Measurements from ENCODE around the gene UNC119. TPM values are rescaled to one million over a fixed set of nuclear protein-coding genes. Genes with fewer than 3 reads are reported as not detected.

UNC119 gene
- total and polyA plus RNA-seq, 8 donors: 13.6 to 30.9 (median 17.2) TPM

DNA sequence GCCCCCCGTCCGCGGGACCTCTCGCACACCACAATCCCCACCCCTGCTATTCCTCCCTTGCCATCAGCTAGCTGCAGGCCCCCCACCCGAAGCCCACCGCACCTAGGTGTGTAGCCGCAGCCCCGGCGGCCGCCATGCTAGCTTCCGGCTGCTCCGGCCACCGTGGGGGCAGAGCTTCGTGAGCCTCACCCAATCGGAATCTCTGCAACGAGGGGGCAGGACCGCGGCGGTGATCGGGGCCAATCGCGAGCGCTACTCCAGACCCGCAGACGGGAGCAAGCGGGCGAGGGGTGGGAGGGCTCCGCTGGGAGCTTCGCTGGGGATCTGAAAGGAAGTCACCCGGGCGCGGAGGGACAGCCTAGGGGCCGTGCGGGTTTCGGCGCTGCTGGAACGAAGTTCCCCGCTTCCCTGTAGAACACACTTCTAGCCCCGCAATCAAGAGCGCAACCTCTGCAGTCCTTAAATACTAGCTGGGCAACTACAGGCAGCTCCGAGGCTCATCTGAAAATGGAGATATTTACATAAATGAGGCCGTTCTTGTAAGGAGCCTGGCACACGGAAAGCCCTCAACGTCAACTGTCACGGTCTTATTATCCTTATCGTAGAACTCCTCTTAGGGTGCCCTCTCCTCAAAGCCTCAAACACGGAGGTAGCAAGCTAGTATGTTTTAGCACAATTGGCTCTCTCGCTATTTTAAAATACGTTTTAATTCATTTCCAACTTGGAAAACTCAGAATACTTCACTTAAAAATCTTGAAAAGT is 19.1 kb upstream of the UNC119 start, which contains the start of gene PIGS:
TSS of gene PIGS (minus strand) at position 164 of the 762 bp plus-strand sequence. CDS start at position 136, 28 bp downstream.
- H3K36me3 ChIP-seq: peaks cover 0 to 9% (median 6%) of the 10 kb centered on the region in 4 donors
- H3K4me1 ChIP-seq: peaks cover 19 to 70% (median 36%) of the 10 kb centered on the region in 4 donors
- peak within 1 kb of the TSS; percentile 77 to 89 (median 88) for H3K27ac ChIP-seq
- 0 to 1% (median 1%) methylated on average over 28 to 49 of the region's 49 CpGs for WGBS, 5 donors
- peak in 2 of 4 donors; percentile 65 to 69 for TF ChIP-seq POLR2A (IDR thresholded peaks at IDR 0.05)
- no peak for TF ChIP-seq EP300 (IDR thresholded peaks at IDR 0.05)
- peak; percentile 63 to 91 (median 86) for TF ChIP-seq POLR2AphosphoS5 (IDR thresholded peaks at IDR 0.05)
- TF ChIP-seq, protein P1, sequence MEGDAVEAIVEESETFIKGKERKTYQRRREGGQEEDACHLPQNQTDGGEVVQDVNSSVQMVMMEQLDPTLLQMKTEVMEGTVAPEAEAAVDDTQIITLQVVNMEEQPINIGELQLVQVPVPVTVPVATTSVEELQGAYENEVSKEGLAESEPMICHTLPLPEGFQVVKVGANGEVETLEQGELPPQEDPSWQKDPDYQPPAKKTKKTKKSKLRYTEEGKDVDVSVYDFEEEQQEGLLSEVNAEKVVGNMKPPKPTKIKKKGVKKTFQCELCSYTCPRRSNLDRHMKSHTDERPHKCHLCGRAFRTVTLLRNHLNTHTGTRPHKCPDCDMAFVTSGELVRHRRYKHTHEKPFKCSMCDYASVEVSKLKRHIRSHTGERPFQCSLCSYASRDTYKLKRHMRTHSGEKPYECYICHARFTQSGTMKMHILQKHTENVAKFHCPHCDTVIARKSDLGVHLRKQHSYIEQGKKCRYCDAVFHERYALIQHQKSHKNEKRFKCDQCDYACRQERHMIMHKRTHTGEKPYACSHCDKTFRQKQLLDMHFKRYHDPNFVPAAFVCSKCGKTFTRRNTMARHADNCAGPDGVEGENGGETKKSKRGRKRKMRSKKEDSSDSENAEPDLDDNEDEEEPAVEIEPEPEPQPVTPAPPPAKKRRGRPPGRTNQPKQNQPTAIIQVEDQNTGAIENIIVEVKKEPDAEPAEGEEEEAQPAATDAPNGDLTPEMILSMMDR (IDR thresholded peaks at IDR 0.05): no peak
- intact Hi-C loops (cut with DNase I; ENCODE audit: low total_unique reads): no loop called here
- H3K4me3 ChIP-seq: peak within 1 kb of the TSS; percentile 77 to 92 (median 90)
- H3K9me3 ChIP-seq: no peaks in the 10 kb centered on the region
- no peaks in the 10 kb centered on the region for H3K27me3 ChIP-seq
- peak; percentile 97 to 98 for DNase-seq

DNA sequence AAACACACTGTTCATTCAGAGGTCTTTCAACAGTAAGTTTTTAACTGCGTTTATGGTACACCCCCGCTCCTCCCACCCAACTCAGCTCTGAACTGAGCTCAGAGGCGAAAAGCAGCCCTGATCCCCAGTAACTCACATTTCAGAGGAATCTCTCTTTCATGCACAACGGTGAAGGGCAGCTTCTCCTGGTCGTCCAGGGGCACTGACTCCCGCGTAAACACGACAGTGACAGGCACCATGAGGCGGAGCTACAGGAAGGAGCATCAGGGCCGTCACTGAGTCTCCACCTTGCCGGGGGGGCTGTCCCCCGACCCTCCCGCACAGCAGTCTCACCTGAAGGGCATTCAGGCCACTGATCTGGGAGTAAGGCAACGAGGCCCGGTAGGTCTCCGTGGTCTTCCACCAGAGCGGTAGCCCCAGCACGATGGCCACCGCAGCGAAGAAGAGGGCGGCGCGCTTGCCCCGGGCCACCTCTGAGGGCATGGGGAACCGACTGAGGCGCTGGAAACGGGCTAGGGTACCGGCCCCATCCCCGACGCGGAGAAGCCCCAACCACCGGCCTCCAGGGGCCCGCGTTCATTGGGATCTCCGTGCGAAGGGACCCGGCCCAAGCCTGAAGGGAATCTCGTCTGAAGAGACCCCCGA is 18.4 kb upstream of the UNC119 start:
- Histone ChIP-seq H3K36me3 (peaks cover 0 to 11% (median 6%) of the 10 kb centered on the region in 4 donors), H3K4me3 (peak overlapping the region; percentile 77 to 92 (median 90)), H3K27me3 (no peaks in the 10 kb centered on the region), H3K9me3 (no peaks in the 10 kb centered on the region), H3K27ac (peak overlapping the region; percentile 77 to 89 (median 88)), H3K4me1 (peaks cover 19 to 66% (median 34%) of the 10 kb centered on the region in 4 donors)
- peak in 1 of 2 donors; percentile 61 for DNase-seq
- intact Hi-C loops (cut with DNase I; ENCODE audit: low total_unique reads): no loop called here
- 0 to 1% (median 0%) methylated on average over 17 to 39 of the region's 39 CpGs for WGBS, 5 donors
- TF ChIP-seq POLR2A (IDR thresholded peaks at IDR 0.05) (no peak), POLR2AphosphoS5 (IDR thresholded peaks at IDR 0.05) (no peak), EP300 (IDR thresholded peaks at IDR 0.05) (no peak)
- TF ChIP-seq, protein P1 (IDR thresholded peaks at IDR 0.05): no peak

DNA sequence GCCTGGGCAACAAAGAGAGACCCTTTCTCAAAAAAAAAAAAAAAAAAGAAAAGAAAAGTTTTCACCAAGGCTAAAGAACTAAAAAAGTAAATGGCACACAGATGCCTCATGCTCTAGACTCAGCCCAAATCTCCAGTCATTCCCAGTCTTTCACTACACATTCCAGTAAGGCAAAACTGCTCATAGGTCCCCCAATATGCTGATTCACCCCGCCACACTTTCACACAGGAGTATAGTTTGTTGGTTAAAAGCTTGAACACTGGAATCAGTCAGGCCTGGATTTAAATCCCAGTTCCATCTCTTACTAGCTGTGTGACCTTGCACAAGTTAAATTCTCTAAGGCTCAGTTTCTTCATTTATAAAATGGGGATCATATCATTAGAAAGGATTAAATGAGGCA is 17.0 kb upstream of the UNC119 start:
- no peaks in the 10 kb centered on the region for H3K27me3 ChIP-seq
- TF ChIP-seq, protein P1 (IDR thresholded peaks at IDR 0.05): no peak
- TF ChIP-seq POLR2A (IDR thresholded peaks at IDR 0.05): no peak
- peaks cover 0 to 24% (median 12%) of the 10 kb centered on the region in 4 donors for H3K36me3 ChIP-seq
- no peak overlapping the region for H3K4me3 ChIP-seq
- WGBS, 5 donors: 95 to 100% (median 97%) methylated on average over 1 of the region's 1 CpG
- intact Hi-C loops (cut with DNase I; ENCODE audit: low total_unique reads): no loop called here
- peaks cover 19 to 60% (median 34%) of the 10 kb centered on the region in 4 donors for H3K4me1 ChIP-seq
- DNase-seq: no peak
- H3K9me3 ChIP-seq: no peaks in the 10 kb centered on the region
- no peak overlapping the region for H3K27ac ChIP-seq

DNA sequence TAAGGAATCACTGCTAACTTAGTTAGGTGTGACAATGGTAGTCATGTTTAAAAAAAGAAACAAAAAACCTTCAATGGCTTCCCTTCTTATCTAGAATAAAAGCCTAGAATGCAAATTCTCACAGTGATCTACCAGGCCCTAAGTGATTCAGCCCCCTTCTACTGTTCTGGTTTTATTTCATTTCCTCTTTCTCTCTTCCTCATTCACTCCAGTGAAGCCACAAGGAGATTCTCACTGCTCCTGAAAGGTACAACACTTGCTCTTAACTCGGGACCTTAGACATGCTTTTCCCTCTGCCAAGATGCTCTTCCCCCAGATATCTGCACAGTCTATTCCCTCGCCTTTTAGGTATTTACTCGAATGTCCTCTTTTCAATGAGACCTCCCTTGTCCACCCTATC is 15.2 kb upstream of the UNC119 start:
- Histone ChIP-seq H3K36me3 (peaks cover 12 to 42% (median 29%) of the 10 kb centered on the region in 4 donors), H3K9me3 (no peaks in the 10 kb centered on the region), H3K4me3 (no peak overlapping the region), H3K27ac (no peak overlapping the region), H3K27me3 (no peaks in the 10 kb centered on the region), H3K4me1 (peaks cover 16 to 57% (median 36%) of the 10 kb centered on the region in 4 donors)
- DNase-seq: no peak
- intact Hi-C loops (cut with DNase I; ENCODE audit: low total_unique reads): no loop called here
- WGBS, 5 donors: 85 to 90% (median 89%) methylated on average over 3 of the region's 3 CpGs
- TF ChIP-seq POLR2A (IDR thresholded peaks at IDR 0.05) (no peak), POLR2AphosphoS5 (IDR thresholded peaks at IDR 0.05) (no peak), EP300 (IDR thresholded peaks at IDR 0.05) (no peak)
- TF ChIP-seq, protein P1 (IDR thresholded peaks at IDR 0.05): no peak

Measured in stomach (tissue), 9 donors.